Measurements from ENCODE around the gene CDK5RAP2. TPM values are rescaled to one million over a fixed set of nuclear protein-coding genes. Genes with fewer than 3 reads are reported as not detected.

The CDK5RAP2 gene
- total RNA-seq, 6 experiments from 2014 or later: 28.4 to 40.8 (median 36.8) TPM

- no peak overlapping the region for H3K4me3 Mint-ChIP-seq
- H3K36me3 Mint-ChIP-seq (ENCODE audit: low read depth): peaks cover 10% of the 10 kb centered on the region; the same call in 1 of the 2 replicates
- TF ChIP-seq, protein P1, sequence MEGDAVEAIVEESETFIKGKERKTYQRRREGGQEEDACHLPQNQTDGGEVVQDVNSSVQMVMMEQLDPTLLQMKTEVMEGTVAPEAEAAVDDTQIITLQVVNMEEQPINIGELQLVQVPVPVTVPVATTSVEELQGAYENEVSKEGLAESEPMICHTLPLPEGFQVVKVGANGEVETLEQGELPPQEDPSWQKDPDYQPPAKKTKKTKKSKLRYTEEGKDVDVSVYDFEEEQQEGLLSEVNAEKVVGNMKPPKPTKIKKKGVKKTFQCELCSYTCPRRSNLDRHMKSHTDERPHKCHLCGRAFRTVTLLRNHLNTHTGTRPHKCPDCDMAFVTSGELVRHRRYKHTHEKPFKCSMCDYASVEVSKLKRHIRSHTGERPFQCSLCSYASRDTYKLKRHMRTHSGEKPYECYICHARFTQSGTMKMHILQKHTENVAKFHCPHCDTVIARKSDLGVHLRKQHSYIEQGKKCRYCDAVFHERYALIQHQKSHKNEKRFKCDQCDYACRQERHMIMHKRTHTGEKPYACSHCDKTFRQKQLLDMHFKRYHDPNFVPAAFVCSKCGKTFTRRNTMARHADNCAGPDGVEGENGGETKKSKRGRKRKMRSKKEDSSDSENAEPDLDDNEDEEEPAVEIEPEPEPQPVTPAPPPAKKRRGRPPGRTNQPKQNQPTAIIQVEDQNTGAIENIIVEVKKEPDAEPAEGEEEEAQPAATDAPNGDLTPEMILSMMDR (IDR thresholded peaks at IDR 0.05): no peak
- no peaks in the 10 kb centered on the region; the same call in 1 of the 2 replicates for H3K9me3 Mint-ChIP-seq
- H3K4me1 Mint-ChIP-seq (ENCODE audit: low read depth): peaks cover 47% of the 10 kb centered on the region
- H3K27ac Mint-ChIP-seq: no peak overlapping the region; the same call in 1 of the 2 replicates
- peaks cover 2% of the 10 kb centered on the region; the same call in 1 of the 2 replicates for H3K27me3 Mint-ChIP-seq (ENCODE audit: insufficient read depth)
- DNase-seq: no peak
Measured at GRCh38 chr9:120365386-120365785, 214.6 kb downstream of the CDK5RAP2 start.

DNA sequence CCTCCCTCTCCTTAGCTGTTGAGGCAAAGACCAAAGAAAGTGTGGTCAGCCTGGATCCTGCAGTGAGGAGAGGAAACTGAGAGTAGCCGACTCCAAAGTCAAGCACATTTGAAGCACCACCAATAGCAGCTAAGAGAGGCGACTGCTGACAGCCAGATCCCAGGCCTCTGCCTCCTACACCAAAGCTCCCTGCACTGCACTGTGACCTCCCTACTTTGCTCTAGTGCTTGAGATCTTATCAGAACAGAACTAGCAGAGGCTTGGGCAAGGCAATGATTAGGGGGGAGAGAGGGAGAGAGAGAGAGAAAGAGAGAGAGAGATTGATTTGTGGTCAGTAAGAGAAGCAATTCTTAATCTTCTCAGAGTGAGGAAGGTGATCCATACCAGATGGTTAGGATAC lies 216.3 kb downstream of the CDK5RAP2 start:
- TF ChIP-seq, protein P1 (IDR thresholded peaks at IDR 0.05): no peak
- peaks cover 2% of the 10 kb centered on the region; the same call in 1 of the 2 replicates for H3K27me3 Mint-ChIP-seq (ENCODE audit: insufficient read depth)
- no peak overlapping the region for H3K4me3 Mint-ChIP-seq
- DNase-seq: no peak
- no peaks in the 10 kb centered on the region; the same call in 1 of the 2 replicates for H3K9me3 Mint-ChIP-seq
- peaks cover 10% of the 10 kb centered on the region; the same call in 1 of the 2 replicates for H3K36me3 Mint-ChIP-seq (ENCODE audit: low read depth)
- H3K27ac Mint-ChIP-seq: no peak overlapping the region
- peaks cover 40% of the 10 kb centered on the region for H3K4me1 Mint-ChIP-seq (ENCODE audit: low read depth)

DNA sequence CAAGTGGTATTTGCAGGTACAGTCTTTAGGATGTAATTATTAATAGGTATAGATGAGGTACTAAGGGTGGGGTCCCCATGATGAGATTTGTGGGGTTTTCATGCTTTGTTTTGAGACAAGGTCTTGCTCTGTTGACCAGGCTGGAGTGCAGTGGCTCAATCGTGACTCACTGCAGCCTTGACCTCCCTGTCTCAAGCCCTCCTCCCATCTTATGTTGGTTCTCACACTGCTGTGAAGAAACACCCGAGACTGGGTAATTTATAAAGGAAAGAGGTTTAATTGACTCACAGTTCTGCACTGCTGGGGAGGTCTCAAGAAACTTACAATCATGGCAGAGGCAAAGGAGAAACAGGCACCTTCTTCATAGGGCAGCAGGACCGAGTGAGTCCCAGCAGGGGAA lies 217.5 kb downstream of the CDK5RAP2 start:
- Mint-ChIP-seq H3K9me3 (no peaks in the 10 kb centered on the region), H3K27me3 (ENCODE audit: insufficient read depth) (peaks cover 2% of the 10 kb centered on the region; the same call in 1 of the 2 replicates), H3K27ac (no peak overlapping the region), H3K4me1 (ENCODE audit: low read depth) (peaks cover 40% of the 10 kb centered on the region), H3K36me3 (ENCODE audit: low read depth) (peaks cover 6% of the 10 kb centered on the region; the same call in 1 of the 2 replicates), H3K4me3 (no peak overlapping the region)
- TF ChIP-seq, protein P1 (IDR thresholded peaks at IDR 0.05): no peak
- DNase-seq: no peak

DNA sequence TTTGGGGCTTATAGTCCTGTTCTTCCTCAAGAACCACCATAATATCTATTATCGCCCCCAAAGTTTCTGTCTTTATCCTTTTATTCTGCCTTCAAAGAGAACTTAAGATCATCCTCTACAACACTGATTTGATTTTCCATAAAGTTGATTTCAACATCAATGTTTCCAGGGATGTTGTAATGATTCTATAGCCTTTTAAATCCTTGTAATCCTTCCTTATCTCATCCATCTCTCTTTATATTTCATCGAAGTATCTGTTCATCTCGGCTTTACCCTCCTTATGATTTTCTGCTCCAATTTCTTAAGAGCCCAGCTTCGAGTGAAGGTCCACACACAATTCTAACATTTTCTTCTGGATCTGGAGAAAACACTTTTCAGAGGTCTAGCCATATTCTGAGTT lies 218.4 kb downstream of the CDK5RAP2 start:
- DNase-seq: no peak
- Mint-ChIP-seq H3K9me3 (no peaks in the 10 kb centered on the region), H3K27ac (no peak overlapping the region), H3K36me3 (ENCODE audit: low read depth) (peaks cover 6% of the 10 kb centered on the region; the same call in 1 of the 2 replicates), H3K4me1 (ENCODE audit: low read depth) (peaks cover 34% of the 10 kb centered on the region), H3K4me3 (no peak overlapping the region), H3K27me3 (ENCODE audit: insufficient read depth) (peaks cover 2% of the 10 kb centered on the region; the same call in 1 of the 2 replicates)
- TF ChIP-seq, protein P1 (IDR thresholded peaks at IDR 0.05): no peak

DNA sequence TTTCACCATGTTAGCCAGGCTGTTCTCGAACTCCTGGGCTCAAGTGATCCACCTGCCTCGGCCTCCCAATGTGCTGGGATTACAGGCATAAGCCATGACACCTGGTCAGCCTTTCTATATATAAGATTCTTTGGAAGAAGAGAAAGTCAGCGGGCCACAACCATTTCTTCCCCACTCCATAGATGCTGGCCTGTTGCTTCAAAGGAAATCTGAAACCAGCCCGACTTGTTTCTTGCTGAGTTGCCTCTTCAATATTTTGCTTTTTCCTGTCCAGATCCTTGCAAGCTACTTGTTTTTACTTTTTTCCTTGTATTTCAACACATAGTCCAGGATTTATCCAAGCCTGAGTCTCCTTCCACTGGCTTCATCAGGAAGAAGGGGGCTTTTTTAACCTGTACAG lies 219.5 kb downstream of the CDK5RAP2 start:
- Mint-ChIP-seq H3K4me1 (ENCODE audit: low read depth) (peaks cover 24% of the 10 kb centered on the region), H3K4me3 (no peak overlapping the region), H3K36me3 (ENCODE audit: low read depth) (peaks cover 6% of the 10 kb centered on the region; the same call in 1 of the 2 replicates), H3K27ac (no peak overlapping the region), H3K27me3 (ENCODE audit: insufficient read depth) (peaks cover 2% of the 10 kb centered on the region; the same call in 1 of the 2 replicates), H3K9me3 (peaks cover 4% of the 10 kb centered on the region; the same call in 1 of the 2 replicates)
- TF ChIP-seq, protein P1 (IDR thresholded peaks at IDR 0.05): no peak
- no peak for DNase-seq

Measured in HFFc6 (cell line).